ENCODE data around the gene THSD4. TPM values are rescaled to one million over a fixed set of nuclear protein-coding genes. Genes with fewer than 3 reads are reported as not detected.
"Not testable (repeated sequence)": the region's sequence is repeated elsewhere in the genome, so short reads cannot be mapped to it uniquely, and the experiment has no call there.

Gene THSD4
- total RNA-seq, 2 donors from 2014 or later = not detected

GRCh38 chr15:71424765-71425164, 309.5 kb downstream of the THSD4 start:
- no peak overlapping the region for H3K27ac Mint-ChIP-seq
- no peaks in the 10 kb centered on the region for H3K4me1 Mint-ChIP-seq (ENCODE audit: low read depth in 2 of 2)
- H3K27me3 Mint-ChIP-seq = peaks cover 29 to 35% of the 10 kb centered on the region in 2 donors
- DNase-seq (ENCODE audit: low spot score) (no peak), ATAC-seq (no peak)
- H3K4me3 Mint-ChIP-seq = no peak overlapping the region
- no peaks in the 10 kb centered on the region for H3K36me3 Mint-ChIP-seq
- peaks cover 4% of the 10 kb centered on the region for H3K9me3 Mint-ChIP-seq

GRCh38 chr15:71425388-71425787, 310.1 kb downstream of the THSD4 start:
- Mint-ChIP-seq H3K36me3 (no peaks in the 10 kb centered on the region), H3K4me1 (ENCODE audit: low read depth in 2 of 2) (no peaks in the 10 kb centered on the region), H3K27me3 (peaks cover 24 to 33% of the 10 kb centered on the region in 2 donors), H3K27ac (no peak overlapping the region), H3K4me3 (no peak overlapping the region), H3K9me3 (peaks cover 4% of the 10 kb centered on the region)
- no peak for DNase-seq (ENCODE audit: low spot score)
- no peak for ATAC-seq

- Mint-ChIP-seq H3K9me3 (peaks cover 4% of the 10 kb centered on the region), H3K27ac (no peak overlapping the region), H3K4me3 (no peak overlapping the region), H3K4me1 (ENCODE audit: low read depth in 2 of 2) (no peaks in the 10 kb centered on the region), H3K36me3 (no peaks in the 10 kb centered on the region), H3K27me3 (peaks cover 21 to 23% of the 10 kb centered on the region in 2 donors)
- DNase-seq (ENCODE audit: low spot score) (no peak), ATAC-seq (no peak)
These were observed 311.5 kb downstream of the THSD4 start for GRCh38 chr15:71426792-71427191.

GRCh38 chr15:71430782-71431181, 315.5 kb downstream of the THSD4 start:
- Mint-ChIP-seq H3K9me3 (no peaks in the 10 kb centered on the region), H3K36me3 (no peaks in the 10 kb centered on the region), H3K4me1 (ENCODE audit: low read depth in 2 of 2) (no peaks in the 10 kb centered on the region), H3K27me3 (peaks cover 21% of the 10 kb centered on the region in 2 donors), H3K27ac (no peak overlapping the region), H3K4me3 (no peak overlapping the region)
- ATAC-seq = no peak
- no peak for DNase-seq (ENCODE audit: low spot score)

- H3K27ac Mint-ChIP-seq = no peak overlapping the region
- H3K9me3 Mint-ChIP-seq = no peaks in the 10 kb centered on the region
- no peak overlapping the region for H3K4me3 Mint-ChIP-seq
- H3K4me1 Mint-ChIP-seq (ENCODE audit: low read depth in 2 of 2) = no peaks in the 10 kb centered on the region
- H3K27me3 Mint-ChIP-seq = peaks cover 21 to 25% of the 10 kb centered on the region in 2 donors
- no peak for ATAC-seq
- no peak for DNase-seq (ENCODE audit: low spot score)
- no peaks in the 10 kb centered on the region for H3K36me3 Mint-ChIP-seq
These were observed 316.4 kb downstream of the THSD4 start for GRCh38 chr15:71431343-71432336.

- no peak for DNase-seq (ENCODE audit: low spot score)
- ATAC-seq = no peak
- H3K27me3 Mint-ChIP-seq = peaks cover 21 to 23% of the 10 kb centered on the region in 2 donors
- H3K9me3 Mint-ChIP-seq = no peaks in the 10 kb centered on the region
- no peak overlapping the region for H3K4me3 Mint-ChIP-seq
- no peaks in the 10 kb centered on the region for H3K36me3 Mint-ChIP-seq
- H3K27ac Mint-ChIP-seq = no peak overlapping the region
- no peaks in the 10 kb centered on the region for H3K4me1 Mint-ChIP-seq (ENCODE audit: low read depth in 2 of 2)
These were observed 318.1 kb downstream of the THSD4 start for GRCh38 chr15:71433402-71433801.

- H3K27ac Mint-ChIP-seq = no peak overlapping the region
- DNase-seq (ENCODE audit: low spot score) (no peak), ATAC-seq (no peak)
- H3K4me3 Mint-ChIP-seq = no peak overlapping the region
- no peaks in the 10 kb centered on the region for H3K4me1 Mint-ChIP-seq (ENCODE audit: low read depth in 2 of 2)
- no peaks in the 10 kb centered on the region for H3K36me3 Mint-ChIP-seq
- no peaks in the 10 kb centered on the region for H3K9me3 Mint-ChIP-seq
- peaks cover 8 to 20% of the 10 kb centered on the region in 2 donors for H3K27me3 Mint-ChIP-seq
These were observed 319.5 kb downstream of the THSD4 start for GRCh38 chr15:71434774-71435173.

- DNase-seq (ENCODE audit: low spot score) = no peak
- no peaks in the 10 kb centered on the region for H3K36me3 Mint-ChIP-seq
These were observed 320.3 kb downstream of the THSD4 start for GRCh38 chr15:71435552-71435951.

GRCh38 chr15:71436854-71437253, 321.6 kb downstream of the THSD4 start:
- Mint-ChIP-seq H3K9me3 (no peaks in the 10 kb centered on the region), H3K4me1 (ENCODE audit: low read depth in 2 of 2) (no peaks in the 10 kb centered on the region), H3K27me3 (peaks cover 15 to 25% of the 10 kb centered on the region in 2 donors), H3K36me3 (no peaks in the 10 kb centered on the region), H3K4me3 (no peak overlapping the region), H3K27ac (no peak overlapping the region)
- ATAC-seq (no peak), DNase-seq (ENCODE audit: low spot score) (no peak)

More at GRCh38 chr15:71435552-71435951, 320.3 kb downstream of the THSD4 start:
- Mint-ChIP-seq H3K9me3 (no peaks in the 10 kb centered on the region), H3K4me1 (ENCODE audit: low read depth in 2 of 2) (no peaks in the 10 kb centered on the region), H3K4me3 (no peak overlapping the region), H3K27me3 (peaks cover 8 to 22% of the 10 kb centered on the region in 2 donors), H3K27ac (no peak overlapping the region)
- ATAC-seq = peak in 1 of 2 donors; percentile 43

- Mint-ChIP-seq H3K27ac (no peak overlapping the region), H3K27me3 (peaks cover 15 to 25% of the 10 kb centered on the region in 2 donors), H3K4me3 (no peak overlapping the region), H3K36me3 (no peaks in the 10 kb centered on the region), H3K4me1 (ENCODE audit: low read depth in 2 of 2) (no peaks in the 10 kb centered on the region), H3K9me3 (no peaks in the 10 kb centered on the region)
- ATAC-seq = no peak
- no peak for DNase-seq (ENCODE audit: low spot score)
These were observed 322.1 kb downstream of the THSD4 start for GRCh38 chr15:71437404-71437803.

GRCh38 chr15:71437919-71438318, 322.6 kb downstream of the THSD4 start:
- H3K4me1 Mint-ChIP-seq (ENCODE audit: low read depth in 2 of 2) = no peaks in the 10 kb centered on the region
- H3K36me3 Mint-ChIP-seq = no peaks in the 10 kb centered on the region
- H3K9me3 Mint-ChIP-seq = no peaks in the 10 kb centered on the region
- peaks cover 15 to 25% of the 10 kb centered on the region in 2 donors for H3K27me3 Mint-ChIP-seq
- DNase-seq (ENCODE audit: low spot score) (no peak), ATAC-seq (no peak)
- H3K4me3 Mint-ChIP-seq = no peak overlapping the region
- no peak overlapping the region for H3K27ac Mint-ChIP-seq

- not testable (repeated sequence) for H3K9me3 Mint-ChIP-seq; H3K4me1 Mint-ChIP-seq (ENCODE audit: low read depth in 2 of 2); H3K36me3 Mint-ChIP-seq; ATAC-seq; DNase-seq (ENCODE audit: low spot score); H3K4me3 Mint-ChIP-seq; H3K27ac Mint-ChIP-seq
- H3K27me3 Mint-ChIP-seq = peaks cover 9 to 23% of the 10 kb centered on the region in 2 donors
These were observed 324.2 kb downstream of the THSD4 start for GRCh38 chr15:71439478-71439877.

- Mint-ChIP-seq H3K4me1 (ENCODE audit: low read depth in 2 of 2) (no peaks in the 10 kb centered on the region), H3K36me3 (no peaks in the 10 kb centered on the region), H3K4me3 (no peak overlapping the region), H3K27ac (no peak overlapping the region), H3K9me3 (no peaks in the 10 kb centered on the region), H3K27me3 (peaks cover 9 to 21% of the 10 kb centered on the region in 2 donors)
- DNase-seq (ENCODE audit: low spot score) = no peak
- no peak for ATAC-seq
These were observed 325.3 kb downstream of the THSD4 start for GRCh38 chr15:71440489-71441110.

- Mint-ChIP-seq H3K27ac (no peak overlapping the region), H3K4me3 (no peak overlapping the region), H3K27me3 (peaks cover 9 to 15% of the 10 kb centered on the region in 2 donors), H3K4me1 (ENCODE audit: low read depth in 2 of 2) (no peaks in the 10 kb centered on the region), H3K9me3 (no peaks in the 10 kb centered on the region), H3K36me3 (no peaks in the 10 kb centered on the region)
- ATAC-seq = no peak
- DNase-seq (ENCODE audit: low spot score) = no peak
These were observed 328.3 kb downstream of the THSD4 start for GRCh38 chr15:71443538-71443937.

All from natural killer cell treated with Interleukin-12 subunit alpha and Interleukin-12 subunit beta and Interleukin-15 and Interleukin-18, amount 100 ng/mL, for 72 hours (primary cell).